Measurements from ENCODE around the gene BSCL2.
"Not testable (repeated sequence)": the region's sequence is repeated elsewhere in the genome, so short reads cannot be mapped to it uniquely, and the experiment has no call there.

The BSCL2 gene

DNA sequence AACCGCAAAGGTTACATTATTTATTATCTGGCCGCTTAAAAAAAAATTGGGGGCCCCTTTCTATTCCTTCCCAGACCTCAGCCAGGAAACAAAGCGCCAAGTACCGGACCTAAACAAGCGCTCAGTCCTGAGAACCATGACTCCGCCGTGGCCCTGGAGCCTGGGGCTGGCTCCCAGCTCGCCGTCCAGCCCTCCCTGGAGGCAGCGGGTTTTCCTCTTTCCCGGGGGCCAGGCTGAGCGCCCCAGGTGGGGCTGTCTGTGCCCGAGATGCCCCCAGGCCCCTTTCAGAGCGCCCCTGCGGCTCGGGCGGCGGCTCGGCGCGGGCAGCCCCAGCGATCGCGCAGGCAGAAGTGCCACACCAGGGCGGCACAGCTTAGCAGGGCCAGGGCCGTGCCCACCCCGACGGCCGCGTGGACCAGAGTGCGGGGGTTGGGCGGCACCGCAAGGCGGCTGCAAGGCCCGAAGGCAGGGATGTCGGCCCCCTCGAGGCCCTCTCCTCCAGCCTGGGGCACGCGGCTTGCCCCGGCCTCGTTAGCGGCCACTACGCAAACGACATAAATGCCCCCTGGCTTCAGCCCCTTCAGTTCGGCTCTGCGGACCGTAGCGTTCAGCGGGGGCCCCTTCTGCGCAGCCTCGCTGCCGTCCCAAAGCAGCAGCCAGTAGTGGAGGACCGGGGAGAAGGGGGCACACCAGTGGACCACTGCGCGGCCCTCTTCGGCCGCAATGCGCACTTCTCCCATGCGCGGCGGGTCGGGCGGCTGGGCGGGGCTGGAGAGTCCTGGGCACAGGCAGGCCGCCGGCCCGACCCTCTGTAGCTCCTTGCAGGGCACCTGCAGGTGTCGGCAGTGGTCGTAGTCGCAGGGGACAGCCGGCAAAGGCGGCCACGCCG lies 19.5 kb downstream of the BSCL2 start:
- DNase-seq (ENCODE audit: low read depth): no peak

DNA sequence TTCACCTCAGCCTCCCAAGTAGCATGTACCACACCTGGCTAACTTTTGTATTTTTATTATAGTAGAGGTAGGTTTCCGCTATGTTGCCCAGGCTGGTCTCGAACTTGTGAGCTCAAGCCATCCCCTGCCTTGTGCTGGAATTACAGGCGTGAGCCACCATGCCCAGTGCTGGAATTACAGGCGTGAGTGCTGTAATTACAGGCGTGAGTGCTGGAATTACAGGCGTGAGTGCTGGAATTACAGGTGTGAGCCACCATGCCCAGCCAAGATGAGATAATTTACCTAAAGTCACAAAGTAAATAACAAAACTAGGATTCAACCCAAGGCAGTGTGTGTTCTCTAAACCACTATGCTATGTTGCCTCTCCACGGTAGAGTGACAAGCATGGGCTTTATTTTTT lies 24.7 kb downstream of the BSCL2 start:
- DNase-seq (ENCODE audit: low read depth): no peak

DNA sequence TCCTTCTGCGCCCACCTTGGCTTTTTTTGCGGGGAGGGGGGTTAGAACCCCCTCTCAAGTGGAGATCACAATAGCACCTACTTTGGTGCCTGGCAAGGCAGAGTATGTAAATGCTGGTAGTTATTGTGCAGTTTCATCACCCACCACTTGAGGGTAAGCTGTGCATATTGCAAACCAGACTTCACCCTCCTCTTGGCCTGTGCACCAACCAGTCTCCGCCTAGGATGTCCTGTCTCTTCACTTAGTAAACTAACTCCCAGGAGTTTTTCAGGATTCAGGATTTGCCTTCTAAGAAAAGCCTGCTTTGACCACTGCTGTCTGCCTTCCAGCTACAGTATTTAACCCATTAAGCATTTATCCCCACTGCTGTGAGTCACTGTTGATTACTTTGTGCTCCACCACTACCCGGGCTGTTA lies 26.4 kb downstream of the BSCL2 start:
- DNase-seq (ENCODE audit: low read depth): peak; percentile 84

- DNase-seq (ENCODE audit: low read depth): peak; percentile 88
These were observed 28.2 kb downstream of the BSCL2 start, which contains the start of gene UBXN1 for GRCh38 chr11:62678770-62679696. TSS of gene UBXN1 (minus strand) at chr11:62679073. CDS start at chr11:62678923, 150 bp downstream.

DNA sequence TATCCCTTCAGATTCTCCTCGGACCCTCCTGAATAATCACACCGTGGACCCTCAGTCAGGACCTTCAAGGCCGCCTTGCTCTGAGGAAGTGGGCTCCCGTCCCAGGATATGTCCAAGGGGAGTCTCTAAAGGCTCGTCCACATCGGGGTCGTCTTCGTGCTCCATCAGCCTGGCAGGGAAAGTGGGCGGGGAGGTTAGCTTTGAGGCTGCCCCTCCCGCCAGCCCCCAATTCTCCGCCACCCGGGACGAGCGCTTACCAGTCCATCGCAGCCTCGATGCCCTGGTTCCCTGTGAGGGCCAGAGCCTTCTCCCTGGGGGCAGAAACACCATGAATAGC lies 28.8 kb downstream of the BSCL2 start:
- no peak for DNase-seq (ENCODE audit: low read depth)

- no peak for DNase-seq (ENCODE audit: low read depth)
These were observed 29.5 kb downstream of the BSCL2 start for GRCh38 chr11:62677714-62678113.

GRCh38 chr11:62677156-62677555 lies 30.1 kb downstream of the BSCL2 start:
- DNase-seq (ENCODE audit: low read depth): no peak

DNA sequence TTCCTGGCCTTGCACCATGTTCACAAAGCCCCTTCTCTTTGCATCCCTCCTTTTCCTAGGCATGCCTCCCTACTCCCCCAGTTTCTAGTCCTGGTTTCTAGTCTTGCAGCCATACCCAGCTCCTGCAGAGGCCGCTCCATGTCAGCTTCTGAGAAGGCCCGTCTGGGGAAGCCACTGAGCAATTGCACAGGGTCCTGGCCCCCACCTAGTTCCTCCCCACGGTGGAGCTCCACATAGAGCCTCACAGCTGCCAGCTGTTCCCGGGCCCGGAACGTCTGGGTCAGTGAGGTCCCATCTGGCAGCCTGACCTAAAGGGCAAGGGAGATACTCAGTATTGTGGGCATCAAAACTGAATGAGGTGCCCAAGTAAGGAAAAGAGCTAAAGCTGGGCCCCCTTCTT lies 30.5 kb downstream of the BSCL2 start:
- no peak for DNase-seq (ENCODE audit: low read depth)

DNA sequence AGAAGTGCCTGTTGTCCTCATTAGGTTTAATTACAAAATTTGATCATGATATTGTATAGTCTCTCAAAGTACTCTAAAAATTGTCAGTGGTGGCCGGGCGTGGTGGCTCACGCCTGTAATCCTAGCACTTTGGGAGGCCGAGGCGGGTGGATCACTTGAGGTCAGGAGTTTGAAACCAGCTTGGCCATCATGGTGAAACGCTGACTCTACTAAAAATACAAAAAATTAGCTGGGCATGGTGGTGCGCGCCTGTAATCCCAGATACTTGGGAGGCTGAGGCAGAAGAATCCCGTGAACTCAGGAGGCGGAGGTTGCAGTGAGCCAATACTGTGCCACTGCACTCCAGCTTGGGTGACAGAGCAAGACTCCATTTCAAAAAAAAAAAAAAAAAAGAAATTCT lies 31.8 kb downstream of the BSCL2 start:
- not testable (repeated sequence) for DNase-seq (ENCODE audit: low read depth)

GRCh38 chr11:62673196-62673525 lies 34.1 kb downstream of the BSCL2 start:
- DNase-seq (ENCODE audit: low read depth): no peak

GRCh38 chr11:62671608-62672389 lies 35.4 kb downstream of the BSCL2 start, which contains the start of the genes LBHD1 and UQCC3:
TSS of gene LBHD1 (minus strand) at chr11:62672267. CDS start at chr11:62670031, 2,236 bp downstream.
TSS of gene UQCC3 (plus strand) at chr11:62671673. CDS start at chr11:62671746, 73 bp downstream.
- peak; percentile 82 for DNase-seq (ENCODE audit: low read depth)

- DNase-seq (ENCODE audit: low read depth): no peak
These were observed 36.0 kb downstream of the BSCL2 start for GRCh38 chr11:62671236-62671607.

- peak; percentile 12 for DNase-seq (ENCODE audit: low read depth)
These were observed 37.6 kb downstream of the BSCL2 start for GRCh38 chr11:62669420-62670161.

GRCh38 chr11:62667460-62667859 lies 39.8 kb downstream of the BSCL2 start:
- DNase-seq (ENCODE audit: low read depth): no peak

- no peak for DNase-seq (ENCODE audit: low read depth)
These were observed 40.8 kb downstream of the BSCL2 start for GRCh38 chr11:62666259-62666926.

DNA sequence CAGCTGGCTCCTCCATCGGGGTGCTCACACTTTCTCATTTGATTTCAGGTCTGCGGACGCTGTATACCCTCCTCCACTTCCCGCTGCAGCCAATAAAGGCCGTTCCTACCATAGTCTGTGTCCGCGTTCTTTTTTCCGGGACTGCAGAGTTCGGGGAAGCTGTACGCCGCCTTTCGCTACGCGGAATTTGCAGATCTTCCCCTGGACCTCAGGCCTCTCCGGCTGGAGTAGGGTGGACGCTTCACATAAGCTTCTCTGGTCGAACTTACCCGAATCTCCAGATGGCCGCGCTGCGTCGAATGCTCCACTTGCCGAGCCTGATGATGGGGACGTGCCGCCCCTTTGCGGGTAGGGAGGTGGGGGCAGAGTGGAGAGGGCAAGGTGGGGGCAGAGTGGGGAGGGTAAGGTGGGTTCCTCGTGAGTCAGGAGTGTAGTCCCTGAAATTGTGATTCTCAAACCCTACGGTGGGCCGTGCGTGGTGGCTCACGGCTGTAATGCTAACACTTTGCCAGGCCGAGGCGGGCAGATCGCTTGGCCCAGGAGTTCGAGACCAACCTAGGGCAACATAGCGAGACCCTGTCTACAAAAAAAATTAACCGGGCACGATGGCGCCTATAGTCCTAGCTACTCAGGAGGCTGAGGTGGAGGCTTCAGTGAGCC lies 41.5 kb downstream of the BSCL2 start:
- DNase-seq (ENCODE audit: low read depth): peak; percentile 65

DNA sequence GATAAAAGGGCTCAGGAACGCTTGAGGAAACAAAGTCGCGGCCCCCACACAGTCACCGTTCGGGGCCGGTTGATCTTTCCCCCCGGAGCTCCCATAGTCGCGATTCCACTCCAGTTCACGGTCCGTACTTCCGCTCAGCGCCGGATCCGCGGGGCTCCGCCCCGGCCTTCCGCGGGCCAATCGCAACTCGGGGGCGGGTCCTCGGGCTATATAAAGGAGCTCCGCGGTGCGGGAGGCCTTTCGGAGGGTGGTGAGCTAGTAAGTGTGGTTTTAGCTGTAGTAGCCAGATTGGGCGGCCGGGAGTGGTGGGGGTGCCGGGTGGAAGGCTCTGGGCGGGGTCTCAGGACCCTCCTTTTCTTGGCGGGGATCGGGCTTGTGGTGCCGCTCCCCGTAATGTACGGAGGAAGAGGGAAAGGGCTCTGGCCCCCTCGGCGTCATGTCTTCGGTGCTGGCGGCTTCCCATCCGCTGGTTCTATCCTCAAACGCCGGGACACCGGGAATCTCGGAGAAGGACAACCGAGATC lies 42.1 kb downstream of the BSCL2 start, which contains the start of the genes C11orf98 and CSKMT:
Gene C11orf98, minus strand, starts transcription at position 136 of the 524 bp plus-strand sequence. Its CDS starts 41 bp downstream, at position 95.
Gene CSKMT, plus strand, starts transcription at position 238 of the 524 bp plus-strand sequence. CDS start 568 bp downstream, outside the sequence.
- DNase-seq (ENCODE audit: low read depth): peak; percentile 92

- no peak for DNase-seq (ENCODE audit: low read depth)
These were observed 42.7 kb downstream of the BSCL2 start for GRCh38 chr11:62664405-62665074.

Data from EH (cell line).